Endothelial cell of umbilical vein (primary cell): ENCODE measurements around the gene CDC42BPB. TPM values are rescaled to one million over a fixed set of nuclear protein-coding genes. Genes with fewer than 3 reads are reported as not detected.

ENCODE experiments used
- BruUV-seq: library from RNA; stranded (reverse); fragments of 400-500 nt; replicated peaks from 2 replicates; lab custom pipeline; 2021; lab: Mats Ljungman, UMichigan
- CTCF ChIA-PET: fragments of 300-600, 350-600 bp; sonication (Branson Sonifier 250); formaldehyde crosslinking; loops from one replicate; lab custom pipeline; 2021; ENCODE audit warnings: antibody characterized with exemption, inconsistent platforms; lab: Charles Lee
- POLR2A ChIA-PET: fragments of 300-600, 350-600 bp; sonication (Branson Sonifier 250); formaldehyde crosslinking; loops from one replicate; lab custom pipeline; 2021; ENCODE audit warnings: antibody characterized with exemption, inconsistent platforms; lab: Charles Lee
- DNase-seq: peaks from one replicate; pipeline ENCODE4 v3.0.0-alpha.2; 2011; ENCODE audit warnings: low read depth, low spot score
- FAIRE-seq: peaks from 2 replicates; lab custom pipeline; 2011; peaks lifted over from hg19 to GRCh38; lab: Jason Lieb, UNC
- H2AFZ ChIP-seq: 2 replicates; pipeline ENCODE4 v1.6.0; 2012; ENCODE audit warnings: low read depth, low read length, control low read depth, inconsistent platforms
- H3K27ac ChIP-seq: 2 replicates; pipeline ENCODE4 v1.5.1; 2011; ENCODE audit warnings: low read depth, mild to moderate bottlenecking, control low read depth, low read length, moderate library complexity; ENCODE audit not compliant: insufficient read depth
- H3K27me3 ChIP-seq, 2 experiments: 2 replicates each; pipeline versions ENCODE4 v1.6.0 to v1.6.1; 2011; ENCODE audit warnings: low read length in 2 of 2, mixed read lengths in 1 of 2; ENCODE audit not compliant: control insufficient read depth in 2 of 2, insufficient read depth in 2 of 2
- H3K36me3 ChIP-seq, 2 experiments: 2 replicates in 1 of 2; 3 replicates in 1 of 2; pipeline ENCODE4 v1.5.1; 2011; ENCODE audit warnings: low read length in 2 of 2, mild to moderate bottlenecking in 1 of 2, moderate library complexity in 1 of 2; ENCODE audit not compliant: control insufficient read depth in 2 of 2, insufficient read depth in 2 of 2; ENCODE audit errors: extremely low read depth in 1 of 2
- H3K4me1 ChIP-seq: 3 replicates; pipeline ENCODE4 v1.5.1; 2011; ENCODE audit warnings: mild to moderate bottlenecking, low read length; ENCODE audit not compliant: control insufficient read depth, insufficient read depth; ENCODE audit errors: extremely low read depth
- H3K4me2 ChIP-seq: 2 replicates; pipeline ENCODE4 v1.6.1; 2011; ENCODE audit warnings: low read length, control low read depth, mixed read lengths; ENCODE audit not compliant: insufficient read depth
- H3K4me3 ChIP-seq, 3 experiments: fragments of 200-600 bp in 1 of 3; sonication (generic), shearing (Covaris generic) in 1 of 3; replicated peaks in 1 of 3; 2 replicates each; pipeline ENCODE4 v1.5.1; 2011 to 2016; ENCODE audit warnings: control low read depth in 3 of 3, low read length in 3 of 3, mild to moderate bottlenecking in 2 of 3, inconsistent platforms in 1 of 3, low read depth in 1 of 3, moderate library complexity in 1 of 3; ENCODE audit not compliant: insufficient read depth in 1 of 3
- H3K79me2 ChIP-seq: 2 replicates; pipeline ENCODE4 v1.6.0; 2012; ENCODE audit warnings: low read length, inconsistent platforms; ENCODE audit not compliant: control insufficient read depth, insufficient read depth
- H3K9ac ChIP-seq: replicated peaks from 2 replicates; pipeline ENCODE3; 2011; ENCODE audit warnings: low read length, control low read depth; ENCODE audit not compliant: insufficient read depth; ENCODE audit errors: extremely low read depth
- H3K9me1 ChIP-seq: replicated peaks from 3 replicates; pipeline ENCODE4 v1.6.0; 2011; ENCODE audit warnings: mild to moderate bottlenecking, low read length; ENCODE audit not compliant: control insufficient read depth, insufficient read depth; ENCODE audit errors: extremely low read depth
- H3K9me3 ChIP-seq: replicated peaks from 2 replicates; pipeline ENCODE4 v1.5.1; 2012; ENCODE audit warnings: low read length, inconsistent platforms; ENCODE audit not compliant: control insufficient read depth, insufficient read depth
- H4K20me1 ChIP-seq: replicated peaks from 2 replicates; pipeline ENCODE3; 2011; ENCODE audit warnings: mild to moderate bottlenecking, low read length; ENCODE audit not compliant: control insufficient read depth, insufficient read depth; ENCODE audit errors: extremely low read depth
- EZH2 ChIP-seq: IDR thresholded peaks from 2 replicates; pipeline ENCODE4 v1.6.1; 2012; ENCODE audit warnings: borderline replicate concordance, low read depth, mild to moderate bottlenecking, moderate library complexity, low read length, inconsistent platforms; ENCODE audit not compliant: severe bottlenecking
- FOS ChIP-seq: IDR thresholded peaks from 2 replicates; pipeline ENCODE4 v1.6.1; 2011; ENCODE audit warnings: mild to moderate bottlenecking, low read length, moderate library complexity, borderline replicate concordance; ENCODE audit not compliant: insufficient read depth
- GATA2 ChIP-seq: IDR thresholded peaks from 2 replicates; pipeline ENCODE4 v1.7.0; 2011; ENCODE audit warnings: low read depth, mild to moderate bottlenecking, moderate library complexity, mixed read lengths, low read length; ENCODE audit not compliant: insufficient read length, insufficient read depth
- JUN ChIP-seq: IDR thresholded peaks from 2 replicates; pipeline ENCODE4 v1.6.1; 2011; ENCODE audit warnings: borderline replicate concordance, low read depth; ENCODE audit not compliant: insufficient read length, insufficient read depth
- MYC ChIP-seq: IDR thresholded peaks from one replicate; pipeline ENCODE4 v1.6.1; 2011; ENCODE audit warnings: mild to moderate bottlenecking, low read depth, low read length
- POLR2A ChIP-seq: IDR thresholded peaks from 2 replicates; pipeline ENCODE4 v1.6.1; 2012; ENCODE audit warnings: low read depth, mild to moderate bottlenecking, control low read depth, low read length
- POLR2AphosphoS5 ChIP-seq: IDR thresholded peaks from 2 replicates; pipeline ENCODE4 v1.6.1; 2012; ENCODE audit warnings: low read depth, mild to moderate bottlenecking, control low read depth, low read length, moderate library complexity; ENCODE audit not compliant: insufficient read depth
- dilution Hi-C: fragments of 300-500 bp; cut with MboI; formaldehyde crosslinking; loops from one replicate; pipeline ENCODE4 v1.15.0; 2019; ENCODE audit warnings: low sequenced_read_pairs; ENCODE audit not compliant: extremely low pct_ligation_motif_present
- intact Hi-C: fragments of 100-400 bp; cut with micrococcal nuclease; formaldehyde crosslinking; loops from one replicate; pipeline ENCODE4 v1.10.0; 2022
- polyA plus RNA-seq, 4 experiments: library from polyadenylated mRNA; depleted of rRNA in 3 of 4; stranded (reverse) in 3 of 4; unstranded in 1 of 4; fragments of >200 nt; gene quantifications; 2 replicates each; pipeline versions ENCODE4 v1.2.1 to v1.2.3, GENCODE V29; 2011 to 2012; ENCODE audit warnings: missing spikeins in 1 of 4
- total RNA-seq: library from RNA; stranded (reverse); gene quantifications from 2 replicates; pipeline ENCODE4 v1.2.3, GENCODE V29; 2021
- TF ChIP-seq, protein P1 (sequence below), 2 donors: IDR thresholded peaks; 1 replicate in 1 of 2; 2 replicates in 1 of 2; pipeline ENCODE4 v1.5.1; 2011; ENCODE audit warnings: low read length in 2 of 2, mild to moderate bottlenecking in 2 of 2, moderate library complexity in 2 of 2, control low read depth in 1 of 2, inconsistent platforms in 1 of 2, low read depth in 1 of 2; ENCODE audit not compliant: insufficient read depth in 1 of 2; ENCODE audit errors: extremely low read depth in 1 of 2
- TF ChIP-seq, protein P2 (sequence below): IDR thresholded peaks from 2 replicates; pipeline ENCODE4 v1.6.1; 2011; ENCODE audit not compliant: insufficient read depth, insufficient read length

CDC42BPB gene
- total and polyA plus RNA-seq, 2 donors (not counting 3 experiments of a cell fraction or from before 2014, with no cell fraction given), result 82.6 to 131 TPM

DNA sequence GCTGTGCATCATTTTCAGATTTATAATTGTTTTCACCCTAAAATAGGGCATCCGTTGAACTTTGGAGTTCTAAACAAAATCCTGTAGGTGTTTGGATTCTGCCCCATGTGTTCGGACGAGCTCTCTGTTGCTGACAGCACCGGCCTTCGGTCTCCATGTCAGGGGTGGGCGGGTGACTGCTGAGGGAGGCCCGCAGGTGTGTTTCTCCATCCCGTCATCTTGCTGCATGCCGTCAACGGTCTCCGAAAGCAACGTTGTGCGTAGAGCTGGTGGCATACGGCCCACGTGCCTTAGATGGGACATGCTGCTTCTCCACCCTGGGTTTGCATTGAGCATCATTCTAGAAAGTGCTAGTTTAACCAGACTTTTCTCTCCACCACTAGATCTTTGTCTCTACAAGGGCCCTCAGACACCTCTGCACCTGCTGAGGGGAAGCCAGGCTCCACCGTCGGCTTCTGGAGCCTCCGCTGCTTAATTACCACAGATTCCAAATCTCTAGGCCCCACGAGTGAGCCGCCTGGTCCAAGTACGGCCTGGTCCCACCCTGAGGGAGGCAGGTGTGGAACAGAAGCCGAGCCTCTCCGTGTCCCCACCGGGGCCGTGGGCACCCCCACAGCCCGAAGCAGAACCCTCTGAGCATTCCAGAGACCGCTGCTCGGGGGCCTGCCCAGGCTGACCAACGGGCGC is 150.6 kb downstream of the CDC42BPB start:
- intact Hi-C loops (no loop called here), dilution Hi-C loops (no loop called here)
- ChIA-PET CTCF (no interaction called here), POLR2A (no interaction called here)
- no peak overlapping the region for H3K4me3 ChIP-seq
- TF ChIP-seq GATA2, result no peak
- no peak for TF ChIP-seq POLR2AphosphoS5
- TF ChIP-seq POLR2A, result no peak
- no peak for TF ChIP-seq MYC
- TF ChIP-seq, protein P1, sequence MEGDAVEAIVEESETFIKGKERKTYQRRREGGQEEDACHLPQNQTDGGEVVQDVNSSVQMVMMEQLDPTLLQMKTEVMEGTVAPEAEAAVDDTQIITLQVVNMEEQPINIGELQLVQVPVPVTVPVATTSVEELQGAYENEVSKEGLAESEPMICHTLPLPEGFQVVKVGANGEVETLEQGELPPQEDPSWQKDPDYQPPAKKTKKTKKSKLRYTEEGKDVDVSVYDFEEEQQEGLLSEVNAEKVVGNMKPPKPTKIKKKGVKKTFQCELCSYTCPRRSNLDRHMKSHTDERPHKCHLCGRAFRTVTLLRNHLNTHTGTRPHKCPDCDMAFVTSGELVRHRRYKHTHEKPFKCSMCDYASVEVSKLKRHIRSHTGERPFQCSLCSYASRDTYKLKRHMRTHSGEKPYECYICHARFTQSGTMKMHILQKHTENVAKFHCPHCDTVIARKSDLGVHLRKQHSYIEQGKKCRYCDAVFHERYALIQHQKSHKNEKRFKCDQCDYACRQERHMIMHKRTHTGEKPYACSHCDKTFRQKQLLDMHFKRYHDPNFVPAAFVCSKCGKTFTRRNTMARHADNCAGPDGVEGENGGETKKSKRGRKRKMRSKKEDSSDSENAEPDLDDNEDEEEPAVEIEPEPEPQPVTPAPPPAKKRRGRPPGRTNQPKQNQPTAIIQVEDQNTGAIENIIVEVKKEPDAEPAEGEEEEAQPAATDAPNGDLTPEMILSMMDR (IDR thresholded peaks at IDR 0.05; ENCODE audit: extremely low read depth in 1 of 2, insufficient read depth in 1 of 2, low read depth in 1 of 2, low read length in 2 of 2), result no peak
- TF ChIP-seq FOS, result no peak
- no peak for TF ChIP-seq EZH2
- TF ChIP-seq, protein P2, sequence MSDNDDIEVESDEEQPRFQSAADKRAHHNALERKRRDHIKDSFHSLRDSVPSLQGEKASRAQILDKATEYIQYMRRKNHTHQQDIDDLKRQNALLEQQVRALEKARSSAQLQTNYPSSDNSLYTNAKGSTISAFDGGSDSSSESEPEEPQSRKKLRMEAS, result no peak
- TF ChIP-seq JUN, result no peak
- no peak overlapping the region for H3K27ac ChIP-seq
- no peak overlapping the region for H3K4me2 ChIP-seq
- no peak overlapping the region for H3K9ac ChIP-seq
- BruUV-seq, result no TSS peak
- no peak overlapping the region for H2AFZ ChIP-seq
- H3K79me2 ChIP-seq, result no peaks in the 10 kb centered on the region
- H3K9me3 ChIP-seq, result no peaks in the 10 kb centered on the region
- no peak for FAIRE-seq
- H4K20me1 ChIP-seq, result no peaks in the 10 kb centered on the region
- no peak for DNase-seq
- H3K27me3 ChIP-seq, result no peaks in the 10 kb centered on the region
- H3K4me1 ChIP-seq, result no peaks in the 10 kb centered on the region
- no peaks in the 10 kb centered on the region for H3K9me1 ChIP-seq
- peaks cover 0 to 15% of the 10 kb centered on the region in 2 experiments for H3K36me3 ChIP-seq
